NCI-H1694 treated with DMSO at 0.1 percent for 48 hours (cell line): ENCODE data around the gene MTPN.

ENCODE experiments used
- DNase-seq: peaks from one replicate; lab custom pipeline; 2025; lab: John Stamatoyannopoulos, UW

MTPN gene

DNA sequence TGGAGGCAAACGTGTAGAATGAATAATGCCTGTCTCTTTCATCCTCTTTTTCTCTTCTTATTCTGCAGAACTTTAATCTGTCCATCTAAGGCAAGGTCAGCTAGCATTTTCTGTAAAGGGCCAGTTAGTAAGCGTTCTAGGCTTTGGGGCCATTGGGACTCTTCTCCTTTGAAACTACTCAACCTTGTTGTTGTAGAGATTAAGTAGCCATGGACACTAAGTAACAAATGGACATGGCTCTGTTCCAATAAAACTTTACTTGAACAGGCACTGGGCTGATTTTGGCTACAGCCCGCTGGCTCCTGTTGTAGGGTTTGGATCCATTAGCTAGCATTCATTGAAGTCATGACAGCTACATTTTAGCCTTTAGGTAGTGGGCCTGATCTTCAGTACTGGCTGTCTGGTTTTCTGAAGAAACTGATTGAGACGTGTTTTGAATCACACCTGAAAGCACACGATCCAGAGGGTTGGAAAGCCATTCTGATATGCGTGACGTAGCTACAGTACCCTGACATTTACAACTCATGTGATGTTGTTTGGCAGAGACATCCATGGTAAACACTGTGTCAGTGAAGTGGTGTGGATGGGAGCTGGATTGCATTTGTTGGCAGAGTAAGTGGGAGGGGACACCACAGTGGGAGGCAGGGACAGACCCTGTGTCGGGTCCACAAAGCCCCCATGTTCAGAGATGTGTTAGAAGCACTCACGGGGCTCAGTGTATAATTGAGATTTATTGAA, 92.5 kb downstream of the MTPN start:
- DNase-seq, result no peak

- DNase-seq, result no peak
These were observed 97.9 kb downstream of the MTPN start for GRCh38 chr7:135879233-135879632.

GRCh38 chr7:135878284-135878683, 98.9 kb downstream of the MTPN start:
- DNase-seq, result no peak

DNA sequence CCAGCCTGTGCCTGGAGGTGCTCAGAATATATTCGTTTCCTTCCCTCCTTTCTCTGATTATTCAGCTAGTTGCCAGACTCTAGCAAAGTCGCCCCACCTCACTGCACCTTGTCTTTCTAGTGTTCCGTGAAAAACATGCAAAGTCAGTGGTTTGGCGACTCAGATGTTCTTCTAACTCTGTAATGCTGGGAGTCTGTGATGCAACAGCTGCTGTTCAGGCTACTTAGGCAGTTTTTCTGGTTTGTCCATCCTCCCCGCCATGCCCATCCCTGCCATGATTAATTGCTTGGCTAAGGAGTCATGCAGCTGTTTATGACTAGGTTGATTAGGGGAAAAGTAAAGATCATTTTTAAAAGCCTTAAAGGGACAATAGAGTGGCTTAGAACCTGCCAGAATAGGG, 99.4 kb downstream of the MTPN start:
- DNase-seq, result no peak
